SK-N-SH (cell line): ENCODE measurements around the gene GRIPAP1.

Source experiments
- EP300 ChIP-seq, 2 experiments: IDR thresholded peaks; 2 replicates each; pipeline versions ENCODE4 v1.4.0 to v1.6.1; 2012; ENCODE audit warnings: borderline replicate concordance in 1 of 2, low read depth in 1 of 2, low read length in 1 of 2
- JUND ChIP-seq: IDR thresholded peaks from 2 replicates; pipeline ENCODE4 v1.4.0; 2012
- POLR2AphosphoS5 ChIP-seq: IDR thresholded peaks from 2 replicates; pipeline ENCODE4 v1.6.1; 2012; ENCODE audit warnings: low read depth, low read length
- RCOR1 ChIP-seq: fragments of 150-350 bp; IDR thresholded peaks from 2 replicates; pipeline ENCODE4 v1.6.1; 2017; ENCODE audit warnings: antibody characterized with exemption, low read length
- RFX5 ChIP-seq: IDR thresholded peaks from 2 replicates; pipeline ENCODE4 v1.6.1; 2012; ENCODE audit warnings: mild to moderate bottlenecking, improper control_type of control experiment, low read length
- RXRA ChIP-seq: IDR thresholded peaks from 2 replicates; pipeline ENCODE4 v1.4.0; 2012; ENCODE audit warnings: low read depth, mild to moderate bottlenecking, borderline replicate concordance
- SIN3A ChIP-seq: IDR thresholded peaks from 2 replicates; pipeline ENCODE4 v1.6.1; 2012; ENCODE audit warnings: low read depth, mild to moderate bottlenecking, low read length, moderate library complexity, borderline replicate concordance
- TAF1 ChIP-seq: IDR thresholded peaks from 2 replicates; pipeline ENCODE4 v1.6.1; 2012; ENCODE audit warnings: low read depth, mild to moderate bottlenecking, low read length, moderate library complexity, borderline replicate concordance
- TEAD4 ChIP-seq: IDR thresholded peaks from 2 replicates; pipeline ENCODE4 v1.4.0; 2012; ENCODE audit warnings: mild to moderate bottlenecking, borderline replicate concordance; ENCODE audit not compliant: insufficient read depth
- YY1 ChIP-seq: IDR thresholded peaks from 2 replicates; pipeline ENCODE4 v1.4.0; 2012; ENCODE audit warnings: low read depth, mild to moderate bottlenecking
- TF ChIP-seq, protein P1 (sequence below): fragments of 200-600 bp; sonication (generic); IDR thresholded peaks from 2 replicates; pipeline ENCODE4 v1.6.1; 2017; ENCODE audit warnings: antibody characterized with exemption, mild to moderate bottlenecking, moderate library complexity
- TF ChIP-seq, protein P2 (sequence below): IDR thresholded peaks from 2 replicates; pipeline ENCODE4; 2012

DNA sequence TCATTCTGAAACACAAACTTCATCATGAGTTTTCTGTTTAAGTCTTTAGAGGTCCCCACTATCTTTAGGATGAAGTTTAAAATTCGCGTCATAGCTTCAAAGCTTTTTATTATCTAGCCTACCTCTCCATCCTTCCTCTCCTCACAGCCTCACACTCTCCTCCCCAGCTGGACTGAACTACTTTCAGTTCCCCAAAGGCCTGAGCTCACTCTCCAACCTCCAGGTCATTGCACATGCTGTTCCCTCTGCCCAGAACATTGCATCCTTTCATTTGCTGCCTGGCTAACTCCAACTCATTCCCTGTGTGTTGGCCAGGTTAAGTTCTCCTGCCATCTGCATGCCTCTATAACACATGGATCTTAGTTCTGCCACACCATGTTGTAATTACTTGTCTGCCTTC lies 41.8 kb downstream of the GRIPAP1 start:
- TF ChIP-seq YY1 (no peak), RFX5 (no peak), TAF1 (no peak), TEAD4 (no peak), RXRA (no peak), SIN3A (no peak), EP300 (IDR thresholded peaks at IDR 0.05; ENCODE audit: borderline replicate concordance in 1 of 2, low read depth in 1 of 2, low read length in 1 of 2) (no peak), POLR2AphosphoS5 (no peak), JUND (no peak), RCOR1 (no peak)
- TF ChIP-seq, protein P1, sequence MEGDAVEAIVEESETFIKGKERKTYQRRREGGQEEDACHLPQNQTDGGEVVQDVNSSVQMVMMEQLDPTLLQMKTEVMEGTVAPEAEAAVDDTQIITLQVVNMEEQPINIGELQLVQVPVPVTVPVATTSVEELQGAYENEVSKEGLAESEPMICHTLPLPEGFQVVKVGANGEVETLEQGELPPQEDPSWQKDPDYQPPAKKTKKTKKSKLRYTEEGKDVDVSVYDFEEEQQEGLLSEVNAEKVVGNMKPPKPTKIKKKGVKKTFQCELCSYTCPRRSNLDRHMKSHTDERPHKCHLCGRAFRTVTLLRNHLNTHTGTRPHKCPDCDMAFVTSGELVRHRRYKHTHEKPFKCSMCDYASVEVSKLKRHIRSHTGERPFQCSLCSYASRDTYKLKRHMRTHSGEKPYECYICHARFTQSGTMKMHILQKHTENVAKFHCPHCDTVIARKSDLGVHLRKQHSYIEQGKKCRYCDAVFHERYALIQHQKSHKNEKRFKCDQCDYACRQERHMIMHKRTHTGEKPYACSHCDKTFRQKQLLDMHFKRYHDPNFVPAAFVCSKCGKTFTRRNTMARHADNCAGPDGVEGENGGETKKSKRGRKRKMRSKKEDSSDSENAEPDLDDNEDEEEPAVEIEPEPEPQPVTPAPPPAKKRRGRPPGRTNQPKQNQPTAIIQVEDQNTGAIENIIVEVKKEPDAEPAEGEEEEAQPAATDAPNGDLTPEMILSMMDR, result no peak
- TF ChIP-seq, protein P2, sequence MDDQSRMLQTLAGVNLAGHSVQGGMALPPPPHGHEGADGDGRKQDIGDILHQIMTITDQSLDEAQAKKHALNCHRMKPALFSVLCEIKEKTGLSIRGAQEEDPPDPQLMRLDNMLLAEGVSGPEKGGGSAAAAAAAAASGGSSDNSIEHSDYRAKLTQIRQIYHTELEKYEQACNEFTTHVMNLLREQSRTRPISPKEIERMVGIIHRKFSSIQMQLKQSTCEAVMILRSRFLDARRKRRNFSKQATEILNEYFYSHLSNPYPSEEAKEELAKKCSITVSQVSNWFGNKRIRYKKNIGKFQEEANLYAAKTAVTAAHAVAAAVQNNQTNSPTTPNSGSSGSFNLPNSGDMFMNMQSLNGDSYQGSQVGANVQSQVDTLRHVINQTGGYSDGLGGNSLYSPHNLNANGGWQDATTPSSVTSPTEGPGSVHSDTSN, result no peak
